ENCODE measurements around the gene PSD2. TPM values are rescaled to one million over a fixed set of nuclear protein-coding genes. Genes with fewer than 3 reads are reported as not detected.

Gene PSD2
- total RNA-seq, 4 donors from 2014 or later = under 0.01 to 0.17 (median 0.13) TPM; not detected in 1

DNA sequence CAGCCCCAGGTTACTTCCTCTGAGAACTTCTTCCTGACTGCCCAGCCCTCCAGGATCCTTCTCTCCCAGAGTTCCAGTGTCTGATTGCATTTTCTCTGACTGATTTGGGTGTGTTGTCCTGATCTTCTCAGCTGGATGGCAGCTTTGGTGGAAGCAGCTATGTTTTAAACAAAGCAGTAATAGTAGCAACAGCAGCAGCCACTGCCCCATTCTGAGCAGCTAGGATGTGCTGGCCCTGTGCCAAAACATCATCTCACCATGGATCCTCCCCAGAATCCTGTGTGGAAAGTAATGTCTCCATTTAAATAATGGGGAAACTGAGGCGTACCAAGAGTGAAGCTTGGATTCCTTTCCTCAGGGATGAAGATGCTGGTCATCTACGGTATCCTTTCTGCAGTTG lies 46.4 kb upstream of the PSD2 start:
- Histone ChIP-seq H3K4me3 (no peak overlapping the region), H3K4me1 (peaks cover 35 to 39% (median 37%) of the 10 kb centered on the region in 4 donors), H3K36me3 (no peaks in the 10 kb centered on the region), H3K9me3 (no peaks in the 10 kb centered on the region), H3K27ac (replicated peaks in 1 of 4) (no peak overlapping the region), H3K27me3 (peaks cover 0 to 50% (median 17%) of the 10 kb centered on the region in 4 donors)
- intact Hi-C loops (cut with DNase I) = no loop called here
- TF ChIP-seq POLR2A (IDR thresholded peaks at IDR 0.05; ENCODE audit: low read depth) (no peak), EP300 (IDR thresholded peaks at IDR 0.05) (no peak), POLR2AphosphoS5 (IDR thresholded peaks at IDR 0.05) (no peak)
- TF ChIP-seq, protein P1, sequence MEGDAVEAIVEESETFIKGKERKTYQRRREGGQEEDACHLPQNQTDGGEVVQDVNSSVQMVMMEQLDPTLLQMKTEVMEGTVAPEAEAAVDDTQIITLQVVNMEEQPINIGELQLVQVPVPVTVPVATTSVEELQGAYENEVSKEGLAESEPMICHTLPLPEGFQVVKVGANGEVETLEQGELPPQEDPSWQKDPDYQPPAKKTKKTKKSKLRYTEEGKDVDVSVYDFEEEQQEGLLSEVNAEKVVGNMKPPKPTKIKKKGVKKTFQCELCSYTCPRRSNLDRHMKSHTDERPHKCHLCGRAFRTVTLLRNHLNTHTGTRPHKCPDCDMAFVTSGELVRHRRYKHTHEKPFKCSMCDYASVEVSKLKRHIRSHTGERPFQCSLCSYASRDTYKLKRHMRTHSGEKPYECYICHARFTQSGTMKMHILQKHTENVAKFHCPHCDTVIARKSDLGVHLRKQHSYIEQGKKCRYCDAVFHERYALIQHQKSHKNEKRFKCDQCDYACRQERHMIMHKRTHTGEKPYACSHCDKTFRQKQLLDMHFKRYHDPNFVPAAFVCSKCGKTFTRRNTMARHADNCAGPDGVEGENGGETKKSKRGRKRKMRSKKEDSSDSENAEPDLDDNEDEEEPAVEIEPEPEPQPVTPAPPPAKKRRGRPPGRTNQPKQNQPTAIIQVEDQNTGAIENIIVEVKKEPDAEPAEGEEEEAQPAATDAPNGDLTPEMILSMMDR (IDR thresholded peaks at IDR 0.05) = no peak
- no peak for DNase-seq (ENCODE audit: extremely low spot score)
- 92% methylated on average over 2 of the region's 2 CpGs for WGBS

DNA sequence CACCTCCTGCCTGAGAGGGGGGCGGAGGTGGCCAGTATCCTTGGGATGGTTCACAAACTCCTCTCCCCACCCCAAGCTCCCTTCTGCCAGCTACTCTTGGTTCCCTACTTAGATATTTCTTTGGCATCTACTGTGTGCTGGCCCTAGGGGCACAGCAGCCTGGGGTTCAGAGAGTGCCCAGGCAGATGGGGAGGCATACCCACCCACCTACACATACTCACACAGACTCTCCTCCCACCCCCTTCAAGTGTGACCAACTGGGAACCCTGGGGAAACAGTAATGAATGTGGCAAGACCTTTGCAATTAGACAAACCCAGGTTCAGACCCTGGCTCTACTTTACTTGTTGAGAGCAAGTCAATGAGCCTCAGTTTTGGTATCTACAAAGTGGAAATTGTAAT lies 44.4 kb upstream of the PSD2 start:
- intact Hi-C loops (cut with DNase I) = no loop called here
- H3K4me3 ChIP-seq = no peak overlapping the region
- H3K27me3 ChIP-seq = peaks cover 0 to 70% (median 32%) of the 10 kb centered on the region in 4 donors
- peaks cover 30 to 36% (median 34%) of the 10 kb centered on the region in 4 donors for H3K4me1 ChIP-seq
- no peaks in the 10 kb centered on the region for H3K36me3 ChIP-seq
- H3K9me3 ChIP-seq = no peaks in the 10 kb centered on the region
- no peak for TF ChIP-seq POLR2AphosphoS5 (IDR thresholded peaks at IDR 0.05)
- TF ChIP-seq, protein P1 (IDR thresholded peaks at IDR 0.05) = no peak
- WGBS = 86% methylated on average over 1 of the region's 1 CpG
- no peak for DNase-seq (ENCODE audit: extremely low spot score)
- no peak overlapping the region for H3K27ac ChIP-seq (replicated peaks in 1 of 4)

DNA sequence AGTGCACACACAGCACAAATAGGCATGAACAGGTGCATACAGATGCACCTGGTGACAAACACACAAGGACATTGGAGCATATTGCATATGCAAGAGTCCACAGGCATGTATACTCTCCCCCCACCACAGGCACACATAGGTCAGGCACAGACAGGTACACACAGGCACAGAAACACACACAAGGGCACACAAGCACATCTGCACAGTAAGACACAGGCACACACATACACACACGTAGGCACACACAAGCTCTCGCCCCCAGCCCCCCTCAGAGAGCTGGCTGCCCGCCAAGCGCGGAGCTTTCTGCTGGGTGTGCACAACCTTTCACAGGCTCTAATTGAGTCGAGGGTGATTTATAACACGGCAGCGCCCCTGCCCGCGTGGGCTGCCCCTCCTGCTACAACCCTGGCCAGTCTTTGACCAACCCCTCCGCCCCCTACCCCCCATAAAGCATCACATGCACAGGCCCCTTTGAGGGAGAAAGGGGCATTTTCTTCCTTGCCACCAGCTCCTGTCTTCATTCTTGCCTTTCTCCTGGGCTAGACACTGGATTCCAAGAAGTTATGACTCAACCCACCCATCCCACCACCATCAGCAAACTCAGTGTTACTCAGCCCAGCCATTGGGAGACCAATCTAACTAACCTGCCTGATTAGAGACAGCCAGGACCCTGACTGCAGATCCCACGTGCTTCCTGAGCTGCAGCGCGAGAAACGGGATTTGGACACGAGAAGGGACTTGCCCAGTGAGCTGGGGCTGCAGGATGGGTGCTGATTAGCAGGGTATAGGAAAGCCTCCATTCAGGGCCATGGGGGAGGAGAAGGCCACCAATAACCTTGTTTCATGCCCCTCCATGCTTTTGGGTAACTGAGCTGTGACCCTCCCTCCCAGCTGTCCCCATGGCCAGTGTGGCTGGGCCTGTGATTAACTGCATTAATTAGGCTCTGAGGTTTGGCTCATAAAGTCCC lies 42.8 kb upstream of the PSD2 start:
- TF ChIP-seq, protein P1 (IDR thresholded peaks at IDR 0.05) = no peak
- TF ChIP-seq POLR2A (IDR thresholded peaks at IDR 0.05; ENCODE audit: low read depth) = no peak
- no peak for TF ChIP-seq EP300 (IDR thresholded peaks at IDR 0.05)
- no peak for TF ChIP-seq POLR2AphosphoS5 (IDR thresholded peaks at IDR 0.05)
- Histone ChIP-seq H3K4me3 (no peak overlapping the region), H3K4me1 (peaks cover 17 to 24% (median 20%) of the 10 kb centered on the region in 4 donors), H3K27me3 (peaks cover 0 to 65% (median 35%) of the 10 kb centered on the region in 4 donors), H3K36me3 (no peaks in the 10 kb centered on the region), H3K27ac (replicated peaks in 1 of 4) (no peak overlapping the region), H3K9me3 (no peaks in the 10 kb centered on the region)
- intact Hi-C loops (cut with DNase I) = no loop called here
- 74% methylated on average over 5 of the region's 16 CpGs for WGBS
- no peak for DNase-seq (ENCODE audit: extremely low spot score)

DNA sequence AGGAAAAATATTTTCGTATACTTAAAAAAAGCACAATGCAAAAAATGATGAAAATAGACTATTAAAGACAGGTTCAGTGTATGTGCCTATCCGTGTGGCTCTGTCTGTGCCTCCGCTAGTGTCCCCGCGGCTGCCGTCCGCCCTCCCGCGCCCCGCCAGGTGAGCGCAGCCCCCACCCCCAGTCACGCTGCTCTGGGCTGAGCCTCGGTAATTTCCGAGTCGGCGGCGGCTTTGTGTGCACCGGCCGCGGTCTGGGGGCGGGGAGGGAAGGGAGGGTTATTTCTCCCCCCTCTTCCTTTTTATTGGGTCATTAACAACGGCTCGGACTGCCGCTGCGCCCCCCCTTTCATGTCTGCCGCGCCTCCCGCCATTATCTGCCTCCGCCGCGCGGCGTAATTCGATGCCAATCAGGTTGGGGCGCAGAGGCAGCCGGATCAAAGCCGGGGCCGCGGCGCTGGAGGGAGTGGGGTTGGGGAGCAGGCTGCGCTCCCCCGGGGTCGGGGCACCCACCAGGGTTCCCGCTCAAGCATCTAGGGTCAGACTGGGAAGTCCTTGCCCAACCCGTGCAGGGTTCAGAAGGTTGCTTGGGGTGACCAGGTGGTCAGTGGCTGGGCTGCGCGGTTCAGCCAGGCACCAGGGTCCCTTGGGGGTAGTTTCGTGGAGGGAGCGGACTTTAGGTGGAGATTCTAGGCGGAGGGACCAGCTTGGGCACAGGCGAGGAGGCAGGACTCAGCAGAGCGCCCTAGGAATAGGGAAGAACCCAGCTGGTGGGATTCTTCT lies 39.5 kb upstream of the PSD2 start:
- DNase-seq (ENCODE audit: extremely low spot score) = no peak
- H3K4me1 ChIP-seq = peaks cover 9 to 12% (median 11%) of the 10 kb centered on the region in 4 donors
- H3K9me3 ChIP-seq = no peaks in the 10 kb centered on the region
- H3K4me3 ChIP-seq = peak overlapping the region in 2 of 4 donors; percentile 22 to 37
- 17% methylated on average over 38 of the region's 52 CpGs for WGBS
- no peak for TF ChIP-seq POLR2A (IDR thresholded peaks at IDR 0.05; ENCODE audit: low read depth)
- TF ChIP-seq POLR2AphosphoS5 (IDR thresholded peaks at IDR 0.05) = no peak
- TF ChIP-seq, protein P1 (IDR thresholded peaks at IDR 0.05) = no peak
- TF ChIP-seq EP300 (IDR thresholded peaks at IDR 0.05) = no peak
- peaks cover 0 to 56% (median 26%) of the 10 kb centered on the region in 4 donors for H3K27me3 ChIP-seq
- no peaks in the 10 kb centered on the region for H3K36me3 ChIP-seq
- no peak overlapping the region for H3K27ac ChIP-seq (replicated peaks in 1 of 4)
- intact Hi-C loops (cut with DNase I) = no loop called here

All from esophagus muscularis mucosa (tissue), 4 donors.